Midbrain (tissue), 1 donor: ENCODE data around the gene LARGE1.
"Not testable (repeated sequence)": the region's sequence is repeated elsewhere in the genome, so short reads cannot be mapped to it uniquely, and the experiment has no call there.

Source experiments
- DNase-seq: peaks from one replicate; lab custom pipeline; 2025; lab: John Stamatoyannopoulos, UW

The LARGE1 gene

DNA sequence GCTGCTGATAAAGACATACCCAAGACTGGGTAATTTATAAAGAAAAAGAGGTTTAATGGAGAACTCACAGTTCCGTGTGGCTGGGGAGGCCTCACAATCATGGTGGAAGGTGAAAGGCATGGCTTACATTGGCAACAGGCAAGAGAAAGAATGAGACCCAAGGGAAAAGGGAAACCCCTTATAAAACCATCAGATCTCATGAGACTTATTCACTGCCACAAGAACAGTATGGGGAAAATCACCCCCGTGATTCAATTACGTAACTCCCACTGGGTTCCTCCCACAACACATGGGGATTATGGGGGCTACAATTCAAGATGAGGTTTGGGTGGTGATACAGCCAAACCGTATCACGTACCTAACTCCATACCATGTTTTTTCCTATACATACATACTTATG is 557.0 kb downstream of the LARGE1 start:
- DNase-seq = not testable (repeated sequence)

DNA sequence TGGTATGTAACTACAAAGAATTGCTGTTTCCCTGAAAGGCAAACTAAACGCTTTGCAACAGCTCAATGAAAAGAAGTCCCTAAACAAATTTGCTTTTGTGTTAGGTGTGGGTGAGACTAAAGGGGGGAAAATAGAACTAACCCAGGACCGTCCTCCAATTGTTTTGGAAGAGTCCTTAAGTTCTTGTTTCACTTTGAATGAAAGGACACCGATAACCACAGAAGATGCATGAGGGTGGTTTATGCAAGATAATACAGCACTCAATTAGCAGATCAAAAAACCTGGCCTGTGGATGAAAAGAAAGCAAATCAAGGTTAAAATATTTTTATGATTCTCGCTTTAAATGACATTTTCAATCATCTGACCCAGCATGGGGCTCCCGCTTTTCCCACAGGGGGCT is 557.6 kb downstream of the LARGE1 start:
- no peak for DNase-seq

DNA sequence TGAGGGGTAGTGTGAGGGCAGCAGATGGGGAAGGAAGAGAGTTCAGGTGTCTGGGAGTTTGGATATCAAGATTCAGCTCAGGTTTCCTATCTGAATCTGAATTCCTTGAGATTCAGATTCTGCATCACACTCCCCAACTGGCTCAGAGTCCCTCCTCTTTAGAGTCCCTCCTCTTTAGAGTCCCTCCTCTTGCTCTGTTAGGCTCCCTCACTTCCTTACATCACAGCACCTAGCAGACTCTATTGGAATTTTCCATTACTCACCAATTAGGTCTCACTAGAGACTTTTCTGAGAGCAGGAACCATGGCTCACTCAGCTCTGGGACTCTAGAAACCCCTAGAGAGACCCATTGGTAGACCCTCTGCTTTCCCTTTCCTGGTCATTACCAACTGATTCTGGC is 558.7 kb downstream of the LARGE1 start:
- no peak for DNase-seq

DNA sequence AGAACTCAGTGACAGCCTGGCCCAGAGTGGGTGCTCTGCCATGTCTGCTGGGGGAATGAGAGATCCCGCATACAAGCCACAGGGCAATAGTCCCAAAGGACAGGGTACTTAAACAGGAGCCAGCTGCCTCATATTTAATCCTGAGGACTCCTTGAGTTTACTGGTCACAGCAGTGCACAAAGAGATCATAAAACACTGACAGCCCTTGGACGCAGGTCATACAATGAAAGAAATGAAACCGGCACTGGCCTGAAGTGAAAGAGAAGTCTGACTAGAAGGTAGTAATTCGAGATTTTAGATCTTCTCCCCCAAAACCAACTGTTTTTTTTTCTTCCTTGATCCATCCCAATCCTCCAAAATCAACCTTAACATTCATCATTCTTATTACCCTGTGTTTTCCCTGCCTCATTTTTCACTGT is 562.3 kb downstream of the LARGE1 start:
- DNase-seq = no peak

DNA sequence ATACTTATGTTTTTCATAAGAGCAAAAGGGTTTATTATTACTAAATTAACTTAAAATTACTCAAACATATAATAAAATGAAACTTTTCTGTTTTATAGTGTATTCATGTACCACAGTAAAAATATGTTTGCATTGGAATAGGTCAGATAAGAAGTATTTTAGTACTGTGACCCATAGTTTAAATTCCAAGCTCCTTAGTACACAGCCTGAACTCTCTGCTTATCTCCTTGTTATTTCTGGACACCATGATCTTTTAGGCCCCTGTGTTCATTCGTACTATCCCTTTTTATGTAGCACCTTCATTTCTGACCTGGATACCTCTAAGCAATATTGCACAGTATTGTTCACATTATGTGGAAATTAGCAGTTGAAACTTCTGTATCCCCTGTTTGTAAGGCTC is 565.3 kb downstream of the LARGE1 start:
- DNase-seq = no peak

DNA sequence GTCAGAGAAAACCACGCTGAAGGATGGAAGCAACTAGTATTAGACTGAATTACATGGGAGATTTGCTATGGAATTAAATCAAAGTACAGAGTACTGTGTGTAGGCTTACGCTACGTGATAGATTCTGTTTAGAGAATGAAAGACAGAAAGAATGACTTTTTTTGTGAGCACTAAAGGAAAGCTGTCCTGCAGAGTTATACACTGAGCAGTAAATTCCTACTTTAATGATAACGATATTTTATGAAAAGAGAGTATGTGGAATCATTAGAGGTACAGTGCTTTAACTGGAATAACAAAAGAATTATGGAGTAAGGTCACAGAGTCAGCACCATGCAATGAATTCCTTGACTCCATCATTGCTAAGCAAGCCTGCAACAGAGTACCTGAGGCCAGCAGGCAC is 566.8 kb downstream of the LARGE1 start:
- DNase-seq = no peak

DNA sequence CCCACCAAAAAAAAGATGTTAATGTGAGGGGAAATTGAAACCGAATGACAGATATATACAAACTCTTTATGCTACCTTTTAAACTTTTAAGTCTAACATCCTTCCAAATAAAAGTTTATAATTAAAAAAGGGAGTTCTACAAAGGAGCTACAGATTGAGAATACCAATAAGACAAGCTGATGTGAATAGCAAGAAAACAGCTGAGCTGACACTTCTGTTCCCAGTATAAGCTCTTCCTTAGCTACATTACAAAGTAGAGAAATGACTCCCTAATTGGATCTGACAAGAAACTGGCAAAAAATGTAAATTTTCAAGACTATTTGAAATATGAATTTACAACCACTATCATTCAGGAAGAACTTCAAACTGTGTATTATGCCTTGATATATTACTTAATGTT is 567.5 kb downstream of the LARGE1 start:
- DNase-seq = no peak

DNA sequence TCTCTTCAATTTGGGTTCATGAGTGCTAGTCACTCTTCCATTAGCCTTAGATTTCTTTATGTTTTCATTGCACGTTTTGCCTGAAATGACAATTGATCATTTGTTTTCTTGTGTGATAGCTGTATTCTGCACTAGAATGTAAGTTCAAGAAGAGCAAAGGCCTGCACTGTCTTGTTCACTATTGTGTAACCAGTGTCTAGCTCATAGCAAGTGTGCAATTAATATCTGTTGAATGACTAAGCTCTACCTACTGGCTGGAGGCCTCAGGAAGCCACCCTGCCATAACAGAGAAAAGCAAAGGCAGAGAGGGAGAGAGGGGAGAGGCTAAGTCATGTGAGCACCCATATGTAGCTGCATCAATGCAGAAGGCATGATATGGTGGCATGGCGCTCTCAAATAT is 569.3 kb downstream of the LARGE1 start:
- no peak for DNase-seq

DNA sequence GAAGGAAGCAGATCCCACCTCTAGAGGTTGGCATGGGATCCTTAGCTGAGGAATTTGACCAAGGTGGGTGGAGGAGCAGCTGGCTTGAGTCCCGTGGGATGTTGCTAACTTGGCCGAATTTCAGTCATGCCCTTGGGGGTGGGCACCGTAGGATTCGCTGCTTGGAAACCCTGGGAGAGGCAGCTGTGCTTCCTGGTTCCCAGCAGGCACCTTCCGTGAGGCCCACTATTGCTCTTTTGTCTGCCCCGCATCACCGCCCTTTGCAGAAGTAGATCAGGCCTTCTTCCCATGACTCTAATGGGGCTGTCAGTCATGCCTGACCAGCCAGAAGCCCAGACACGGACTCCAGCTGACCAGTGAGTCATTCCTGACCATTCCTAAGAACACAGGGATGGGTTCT is 569.8 kb downstream of the LARGE1 start:
- DNase-seq = no peak

DNA sequence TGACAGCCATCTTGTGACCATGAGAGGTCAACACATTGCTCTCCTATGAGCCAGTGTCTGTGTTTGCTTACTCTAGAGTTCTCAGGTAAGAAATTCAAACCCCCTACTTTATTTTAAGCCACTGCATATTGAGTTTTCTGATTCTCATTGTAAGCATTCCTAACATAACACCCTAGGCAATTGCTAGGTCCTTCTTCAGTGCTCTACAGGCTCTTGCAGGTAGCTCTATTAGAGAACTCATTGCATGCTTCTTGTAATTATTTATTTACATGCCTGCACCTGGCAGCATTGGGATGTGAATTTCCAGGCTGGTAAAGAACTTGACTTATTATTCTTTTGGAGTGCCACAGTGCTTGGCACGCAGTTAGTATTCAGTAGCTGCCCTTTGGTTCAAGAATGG is 573.3 kb downstream of the LARGE1 start:
- no peak for DNase-seq

DNA sequence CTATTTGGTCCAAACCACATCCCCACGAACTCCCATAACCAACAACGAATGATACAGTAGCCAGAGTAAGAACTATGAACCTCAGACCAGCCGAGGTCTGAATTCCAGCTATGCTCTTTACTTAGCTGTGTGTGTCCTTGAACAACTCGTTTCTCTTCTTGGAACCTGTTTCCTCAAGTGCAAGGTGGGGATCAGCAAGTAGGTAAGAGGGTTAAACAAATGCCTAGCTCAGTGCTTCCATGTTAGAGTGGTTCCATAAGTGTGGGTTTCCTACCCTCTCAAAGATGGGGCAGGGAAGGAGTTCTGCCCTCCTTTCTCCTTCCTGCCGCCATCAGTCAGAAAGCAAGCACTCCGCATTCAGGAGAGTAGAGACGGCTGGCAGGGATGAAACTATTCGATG is 578.7 kb downstream of the LARGE1 start:
- DNase-seq = no peak

DNA sequence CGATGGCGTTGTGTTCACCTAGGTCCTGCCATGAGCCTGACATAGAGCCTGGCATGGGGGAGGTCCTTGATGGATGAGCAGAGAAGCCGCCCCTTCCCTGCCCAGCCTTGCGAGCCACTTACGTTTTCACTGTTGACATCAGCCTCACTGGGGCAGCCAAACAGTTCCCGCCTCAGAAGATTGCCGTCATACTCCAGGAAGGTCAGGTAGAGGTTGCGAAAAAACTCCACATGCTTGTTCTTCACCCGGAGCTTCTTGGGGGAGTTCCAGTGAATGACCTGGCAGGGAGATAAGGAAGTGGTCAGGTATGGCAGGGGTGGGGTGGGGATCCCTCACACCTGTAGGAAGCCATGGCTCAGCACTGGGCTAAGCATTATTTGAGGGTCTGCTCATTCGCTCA is 582.8 kb downstream of the LARGE1 start:
- DNase-seq = no peak

DNA sequence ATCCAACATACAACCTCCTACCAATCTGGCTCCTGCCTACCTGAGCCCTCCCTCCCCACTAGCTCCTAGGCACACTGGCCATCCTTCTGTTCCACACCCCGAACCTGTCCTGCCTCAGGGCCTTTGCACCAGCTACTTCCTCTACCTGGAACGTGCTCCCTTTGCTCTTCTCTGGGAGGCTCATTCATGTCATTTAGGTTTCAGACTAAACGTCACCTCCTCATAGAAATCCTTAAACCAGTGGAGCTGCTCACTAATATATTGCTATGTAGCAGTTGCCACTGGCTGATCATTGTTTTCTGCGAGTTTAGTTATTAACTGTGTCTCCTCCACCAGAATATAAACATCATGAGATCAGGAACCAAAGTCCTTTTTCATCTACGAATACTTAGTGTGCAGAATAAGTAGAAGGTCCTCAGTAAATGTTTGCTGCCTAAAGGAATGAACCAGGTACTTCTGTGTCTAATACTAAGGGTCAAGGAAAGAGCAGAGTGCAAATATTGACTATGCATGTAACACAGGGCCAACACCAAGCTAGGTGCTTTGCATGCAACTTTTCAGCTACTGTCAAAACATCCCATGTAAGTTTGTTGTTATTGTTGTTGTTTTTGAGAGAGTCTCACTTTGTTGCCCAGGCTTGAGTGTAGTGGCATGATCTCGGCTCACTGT is 584.5 kb downstream of the LARGE1 start:
- no peak for DNase-seq

DNA sequence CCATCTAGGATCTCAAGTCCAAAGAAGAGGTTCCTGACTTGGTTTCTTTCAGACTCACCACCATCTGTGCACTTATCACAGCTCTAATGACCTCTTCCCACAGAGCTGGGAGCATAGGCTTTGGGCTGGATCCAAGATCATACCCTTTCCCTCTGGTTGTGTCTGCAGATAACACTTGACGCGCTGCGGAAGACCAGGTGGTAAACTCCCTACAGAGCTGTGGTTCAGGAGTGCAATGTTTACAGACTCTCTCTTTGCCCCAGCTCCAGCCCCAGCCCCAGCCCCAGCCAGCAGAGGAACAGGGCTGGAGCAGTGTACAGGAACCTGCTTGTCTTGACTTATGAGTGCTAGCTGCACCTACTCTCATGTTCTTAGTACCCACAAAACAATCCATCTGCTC is 587.7 kb downstream of the LARGE1 start:
- no peak for DNase-seq

DNA sequence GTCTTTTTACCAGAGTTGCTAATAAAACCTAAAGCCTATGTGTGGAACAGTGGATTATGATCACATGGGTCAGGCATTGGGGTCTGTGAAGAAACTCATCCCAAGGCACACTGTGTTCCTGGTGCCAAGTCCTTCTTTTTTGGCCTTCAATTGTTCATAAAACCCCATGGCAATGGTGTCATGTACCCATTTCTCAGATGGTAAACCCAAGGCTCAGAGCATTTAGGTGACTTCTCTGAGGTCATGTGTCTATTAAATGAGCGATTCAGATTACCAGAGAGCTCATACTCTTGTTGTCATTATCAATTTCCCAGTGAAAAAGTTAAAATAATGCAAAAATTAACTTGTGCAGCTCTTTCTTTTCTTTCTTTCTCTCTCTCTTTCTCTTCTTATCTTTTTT is 589.3 kb downstream of the LARGE1 start:
- no peak for DNase-seq

DNA sequence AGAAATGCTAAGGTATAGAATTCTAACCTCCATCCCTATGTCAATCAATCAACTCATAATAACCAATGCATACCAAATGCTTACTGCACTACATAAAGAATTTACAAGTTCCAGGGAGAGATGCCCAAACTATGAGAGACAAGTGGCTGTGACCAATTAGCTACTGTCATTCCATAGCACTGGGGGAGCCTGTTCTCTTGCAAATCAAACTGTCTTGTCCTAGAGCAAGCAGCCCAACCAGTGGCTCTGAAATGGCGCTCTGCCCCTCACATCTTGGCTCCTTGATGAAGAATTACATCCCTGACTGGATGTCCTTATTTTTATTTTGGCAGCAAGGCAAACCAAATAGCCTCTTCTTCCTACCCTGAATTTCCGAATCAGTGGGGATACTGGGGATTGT is 589.7 kb downstream of the LARGE1 start:
- no peak for DNase-seq

DNA sequence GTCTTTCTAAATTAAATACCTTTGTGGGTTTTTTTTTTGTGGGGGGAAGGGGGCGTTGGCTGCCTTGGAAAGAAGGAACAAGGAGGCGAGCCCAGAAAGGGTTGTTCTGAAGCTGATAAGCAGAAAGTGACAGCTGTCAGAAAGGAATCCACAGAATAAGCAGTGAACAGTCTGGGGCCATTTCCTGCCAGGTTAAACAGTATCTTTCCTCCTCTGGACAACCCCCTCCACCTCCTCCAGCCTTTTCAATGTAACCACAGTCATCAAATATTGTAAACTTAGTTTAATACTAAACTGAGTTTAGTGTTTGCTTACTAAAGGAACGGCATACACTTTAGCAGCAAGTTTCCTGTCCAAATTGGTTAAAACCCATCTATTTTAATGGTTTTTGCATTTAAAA is 590.9 kb downstream of the LARGE1 start:
- DNase-seq = no peak

DNA sequence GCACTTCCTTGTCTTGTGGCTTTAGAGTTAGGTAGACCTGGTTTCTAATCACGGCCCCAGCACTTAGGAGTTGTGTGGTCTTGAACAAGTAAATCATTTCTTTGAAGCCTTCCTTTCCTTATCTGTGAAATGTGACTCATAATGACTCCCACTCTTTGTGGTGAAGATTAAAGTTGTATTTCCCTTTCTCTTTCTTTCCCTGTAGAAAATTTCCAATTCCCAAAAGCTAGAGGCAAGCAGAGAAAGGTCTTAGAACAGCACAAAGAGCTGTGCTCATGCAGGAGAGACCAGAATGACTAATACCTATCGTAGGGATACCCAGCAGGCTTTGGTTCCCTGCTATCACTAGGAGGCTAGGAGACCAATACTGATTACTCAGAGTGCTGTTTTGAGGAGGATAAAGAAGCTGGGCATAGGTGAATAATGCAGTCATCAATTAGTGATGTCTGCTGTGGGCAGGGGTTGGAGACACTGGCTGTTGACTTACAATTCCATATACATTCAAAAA is 591.4 kb downstream of the LARGE1 start:
- DNase-seq = no peak

DNA sequence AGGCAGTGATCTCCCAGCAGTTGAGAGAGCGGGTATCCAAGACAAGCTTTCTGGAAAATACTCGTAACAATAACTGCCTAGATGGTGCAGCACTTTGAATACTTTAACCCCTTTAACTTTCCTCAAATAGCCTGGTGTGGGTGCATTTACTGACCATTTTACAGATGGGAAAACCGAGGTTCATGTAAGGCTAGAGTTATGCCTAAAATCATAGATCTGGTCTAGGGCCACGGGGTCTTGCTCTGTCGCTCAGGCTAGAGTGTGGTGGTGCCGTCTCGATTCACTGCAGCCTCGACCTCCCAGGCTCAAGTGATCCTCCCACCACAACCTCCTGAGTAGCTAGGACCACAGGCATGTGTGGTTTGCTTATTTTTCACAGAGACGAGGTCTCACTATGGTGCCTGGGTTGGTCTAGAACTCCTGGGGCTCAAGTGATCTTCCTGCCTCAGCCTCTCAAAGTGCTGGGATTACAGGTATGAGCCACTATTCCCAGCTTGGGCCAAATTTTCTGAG is 592.9 kb downstream of the LARGE1 start:
- DNase-seq = no peak

DNA sequence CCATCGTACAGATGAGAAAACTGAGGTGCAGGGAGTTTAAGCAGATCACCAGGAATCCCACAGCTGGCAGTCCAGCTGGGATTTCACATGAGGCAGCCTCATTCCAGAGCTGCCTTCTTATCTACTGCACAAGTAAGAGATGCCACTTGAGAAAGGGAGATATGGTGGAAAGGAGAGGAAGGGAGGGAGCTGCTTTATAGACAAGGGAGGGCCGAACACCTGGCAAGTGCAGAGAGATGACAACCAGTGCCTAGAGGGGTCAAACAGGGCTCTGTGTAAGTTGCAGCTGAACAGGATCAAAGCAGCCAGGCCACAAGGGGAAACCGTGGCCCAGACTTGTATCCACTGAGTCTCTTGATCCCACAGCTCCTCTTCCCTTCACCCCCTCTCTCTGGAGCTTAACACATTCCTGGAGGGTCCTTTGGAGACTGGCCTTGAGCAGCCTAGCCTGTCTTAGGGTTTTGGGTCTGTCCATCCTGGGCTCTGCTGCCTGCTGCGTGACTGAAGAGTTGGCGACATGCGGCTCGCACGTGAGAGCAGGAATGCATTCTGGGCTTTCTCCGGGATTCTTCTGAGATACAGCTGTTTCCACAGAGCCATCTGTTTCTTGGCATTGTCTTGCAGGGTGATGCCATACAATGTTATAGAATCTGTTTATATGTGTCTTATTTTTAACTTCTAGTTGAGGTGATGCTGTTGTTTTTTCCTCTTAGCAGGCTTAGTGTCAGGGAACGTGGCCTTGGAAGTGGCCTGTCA is 593.6 kb downstream of the LARGE1 start:
- DNase-seq = no peak

DNA sequence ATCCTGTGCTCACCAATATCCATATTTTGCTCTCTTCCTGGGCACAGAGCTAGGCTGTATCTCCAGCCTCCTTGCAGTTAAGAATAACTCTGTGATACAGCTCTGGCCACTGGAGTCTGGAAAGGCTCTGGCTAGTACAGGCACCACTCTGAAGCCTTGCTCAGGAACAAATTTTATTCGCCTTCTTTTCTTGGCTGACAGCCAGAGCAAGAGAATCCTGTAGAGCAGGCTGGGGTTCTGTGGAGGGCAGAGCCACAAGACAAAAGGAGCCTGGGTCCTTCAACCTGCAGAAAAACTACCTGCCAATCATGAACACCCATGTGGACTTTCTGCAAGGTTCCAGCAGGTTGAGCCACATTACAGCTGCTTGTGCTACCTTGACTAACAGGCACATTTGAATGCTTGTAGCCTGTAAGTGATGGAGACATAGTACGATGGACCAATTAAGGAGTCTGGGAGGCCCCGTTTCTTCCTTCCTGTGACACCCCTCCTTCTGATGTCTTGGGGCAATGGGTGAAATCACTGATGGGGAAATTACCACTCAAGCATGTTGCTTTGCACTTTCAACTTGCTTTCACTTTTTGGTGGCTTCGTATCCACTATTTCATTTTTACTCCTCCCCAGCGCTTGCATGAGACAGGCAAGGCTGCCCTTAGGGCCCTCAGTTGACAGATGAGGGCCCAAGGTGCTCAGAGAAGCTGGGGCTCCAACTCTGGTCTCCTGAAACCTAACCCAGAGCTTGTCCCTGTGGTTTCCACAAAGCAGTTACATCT is 594.9 kb downstream of the LARGE1 start:
- DNase-seq = no peak

DNA sequence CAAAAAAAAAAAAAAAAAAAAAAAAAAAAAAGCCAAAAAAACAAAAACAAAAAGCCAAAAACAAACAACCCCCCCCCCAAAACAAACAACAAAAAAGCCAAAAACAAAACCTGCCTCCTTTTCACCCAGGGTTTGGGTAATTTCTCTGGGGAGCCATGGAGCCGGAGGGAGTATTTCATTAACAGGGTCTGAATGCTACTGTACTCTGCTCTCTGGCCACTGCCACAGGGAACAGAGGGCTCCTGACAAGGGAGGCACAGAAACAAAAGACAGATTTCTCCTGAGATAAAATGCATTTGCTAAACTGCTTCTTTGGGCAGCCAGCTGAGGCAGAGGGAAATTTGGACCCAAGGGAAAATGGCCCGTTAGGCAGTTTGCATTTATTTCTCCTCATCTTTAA is 596.0 kb downstream of the LARGE1 start:
- DNase-seq = no peak

DNA sequence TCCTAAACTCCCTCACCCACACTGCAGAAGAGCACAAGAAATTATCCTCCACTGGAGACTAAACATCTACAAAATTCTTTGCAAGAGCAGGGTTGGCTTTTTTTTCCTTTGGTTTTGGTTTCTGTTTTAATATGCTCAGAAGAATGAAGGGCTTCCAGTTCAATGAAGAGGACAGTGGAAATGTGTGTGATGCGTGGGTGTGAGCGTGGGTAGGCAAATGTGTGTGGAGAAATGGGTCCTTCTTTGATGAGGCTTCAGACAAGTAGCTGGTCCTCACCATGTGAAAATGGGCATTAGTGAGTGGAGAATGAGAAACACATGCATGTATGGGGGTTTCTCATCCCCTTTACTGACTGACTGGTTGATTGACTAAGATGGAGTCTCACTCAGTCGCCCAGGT is 598.8 kb downstream of the LARGE1 start:
- DNase-seq = no peak
